Trophoblast cell (in vitro differentiated cells and primary cell): Measurements from ENCODE around the gene SVIP.

Experiments used
- DNase-seq, 2 donors: peaks; one replicate each; pipeline ENCODE4 v3.0.0-alpha.2; 2016
- H2AFZ ChIP-seq: 2 replicates; pipeline ENCODE4 v1.6.1; 2013; ENCODE audit warnings: low read length, moderate library complexity, mild to moderate bottlenecking; ENCODE audit not compliant: insufficient read depth, poor library complexity
- H2AK5ac ChIP-seq: 2 replicates; pipeline ENCODE4 v1.6.1; 2013; ENCODE audit warnings: mild to moderate bottlenecking, low read length
- H2BK120ac ChIP-seq: 2 replicates; pipeline ENCODE4 v1.6.1; 2013; ENCODE audit warnings: low read length, mild to moderate bottlenecking, moderate library complexity; ENCODE audit not compliant: insufficient read depth, poor library complexity
- H2BK12ac ChIP-seq: 2 replicates; pipeline ENCODE4 v1.6.1; 2013; ENCODE audit warnings: mild to moderate bottlenecking, low read length, moderate library complexity
- H2BK5ac ChIP-seq: 2 replicates; pipeline ENCODE4 v1.6.1; 2013; ENCODE audit warnings: low read length, low read depth, moderate library complexity, mild to moderate bottlenecking; ENCODE audit not compliant: poor library complexity
- H3K14ac ChIP-seq: 2 replicates; pipeline ENCODE4 v1.6.1; 2013; ENCODE audit warnings: mild to moderate bottlenecking, low read length
- H3K18ac ChIP-seq: 2 replicates; pipeline ENCODE4 v1.6.1; 2013; ENCODE audit warnings: mild to moderate bottlenecking, low read length
- H3K23ac ChIP-seq: 2 replicates; pipeline ENCODE4 v1.6.1; 2013; ENCODE audit warnings: low read length
- H3K27ac ChIP-seq: 2 replicates; pipeline ENCODE4 v1.5.1; 2013; ENCODE audit warnings: low read depth, mild to moderate bottlenecking, inconsistent platforms, low read length, moderate library complexity
- H3K27me3 ChIP-seq: 2 replicates; pipeline ENCODE4 v1.6.1; 2013; ENCODE audit warnings: inconsistent platforms, mild to moderate bottlenecking, low read length, moderate library complexity; ENCODE audit not compliant: insufficient read depth
- H3K36me3 ChIP-seq, 2 experiments: 1 replicate in 1 of 2; 2 replicates in 1 of 2; pipeline ENCODE4 v1.6.1; 2013; ENCODE audit warnings: low read length in 2 of 2, mild to moderate bottlenecking in 2 of 2, moderate library complexity in 1 of 2; ENCODE audit not compliant: insufficient read depth in 2 of 2, control insufficient read depth in 1 of 2
- H3K4ac ChIP-seq: 2 replicates; pipeline ENCODE4 v1.6.1; 2013; ENCODE audit warnings: low read depth, mild to moderate bottlenecking, low read length, moderate library complexity
- H3K4me1 ChIP-seq, 2 experiments: 1 replicate in 1 of 2; 2 replicates in 1 of 2; pipeline ENCODE4 v1.6.1; 2013; ENCODE audit warnings: low read length in 2 of 2, mild to moderate bottlenecking in 2 of 2, moderate library complexity in 1 of 2; ENCODE audit not compliant: insufficient read depth in 2 of 2, control insufficient read depth in 1 of 2
- H3K4me2 ChIP-seq: 2 replicates; pipeline ENCODE4 v1.6.1; 2013; ENCODE audit warnings: inconsistent platforms, mild to moderate bottlenecking, low read length, moderate library complexity
- H3K4me3 ChIP-seq: 2 replicates; pipeline ENCODE4 v1.5.1; 2013; ENCODE audit warnings: mild to moderate bottlenecking, low read depth, low read length, inconsistent platforms
- H3K79me1 ChIP-seq: one replicate; pipeline ENCODE4 v1.6.1; 2013; ENCODE audit warnings: low read length
- H3K79me2 ChIP-seq: 2 replicates; pipeline ENCODE4 v1.6.1; 2013; ENCODE audit warnings: low read length, mild to moderate bottlenecking; ENCODE audit not compliant: control insufficient read depth, insufficient read depth, poor library complexity
- H3K9ac ChIP-seq: 2 replicates; pipeline ENCODE4 v1.6.1; 2013; ENCODE audit warnings: mild to moderate bottlenecking, low read length
- H3K9me3 ChIP-seq: 2 replicates; pipeline ENCODE4 v1.6.1; 2013; ENCODE audit warnings: low read depth, mild to moderate bottlenecking, control low read depth, inconsistent platforms, low read length; ENCODE audit not compliant: insufficient read depth
- H4K12ac ChIP-seq: 2 replicates; pipeline ENCODE4 v1.6.1; 2013; ENCODE audit warnings: low read depth, mild to moderate bottlenecking, low read length, moderate library complexity
- H4K8ac ChIP-seq: 2 replicates; pipeline ENCODE4 v1.6.1; 2013; ENCODE audit warnings: low read depth, mild to moderate bottlenecking, low read length, moderate library complexity
- H4K91ac ChIP-seq: one replicate; pipeline ENCODE4 v1.6.1; 2013; ENCODE audit warnings: low read depth, mild to moderate bottlenecking, low read length, moderate library complexity
- WGBS: extraction: QIAGEN DNeasy Blood & Tissue Kit; methylation state at CpG from one replicate; pipeline ENCODE4 v1.1.7; 2013; ENCODE audit warnings: missing lambda C conversion rate; ENCODE audit not compliant: insufficient read length, insufficient coverage; ENCODE audit errors: extremely low coverage; 5-methylcytosine and 5-hydroxymethylcytosine counted together

The SVIP gene

DNA sequence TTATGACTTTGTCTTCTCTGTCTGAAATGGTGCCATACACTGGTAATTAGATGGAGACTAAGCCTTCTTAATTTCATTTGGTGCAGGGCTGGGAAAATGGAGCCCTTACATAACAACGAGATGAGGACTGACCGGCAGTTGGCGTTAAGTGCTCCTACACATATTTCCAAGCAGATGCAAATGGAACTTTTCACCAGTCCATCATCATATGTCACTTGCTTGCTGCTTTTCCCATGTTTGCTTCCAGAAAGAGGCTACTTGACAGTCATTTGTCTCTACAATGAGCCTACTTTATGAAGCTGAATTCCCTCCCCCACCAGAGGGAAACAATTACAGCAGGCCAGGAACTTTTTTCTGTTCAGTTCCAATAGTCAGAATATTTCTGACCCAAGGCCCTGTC, 32.6 kb downstream of the SVIP start:
- H2AFZ ChIP-seq, result no peak overlapping the region
- no peak overlapping the region for H2BK120ac ChIP-seq
- no peaks in the 10 kb centered on the region for H3K27me3 ChIP-seq
- H2AK5ac ChIP-seq, result no peak overlapping the region
- WGBS, result no CpG with 5 or more reads among the region's 3 CpGs
- no peak overlapping the region for H4K91ac ChIP-seq
- H3K79me2 ChIP-seq, result no peaks in the 10 kb centered on the region
- no peak overlapping the region for H3K9ac ChIP-seq
- no peak overlapping the region for H3K23ac ChIP-seq
- H3K9me3 ChIP-seq, result no peaks in the 10 kb centered on the region
- no peak overlapping the region for H3K4me3 ChIP-seq
- no peak for DNase-seq
- no peak overlapping the region for H3K4me2 ChIP-seq
- H3K4me1 ChIP-seq, result no peaks in the 10 kb centered on the region
- H2BK5ac ChIP-seq, result no peak overlapping the region
- H3K79me1 ChIP-seq, result no peaks in the 10 kb centered on the region
- no peak overlapping the region for H4K8ac ChIP-seq
- H3K4ac ChIP-seq, result no peak overlapping the region
- no peak overlapping the region for H2BK12ac ChIP-seq
- no peak overlapping the region for H3K27ac ChIP-seq
- H3K36me3 ChIP-seq, result no peaks in the 10 kb centered on the region
- no peak overlapping the region for H4K12ac ChIP-seq
- H3K14ac ChIP-seq, result no peak overlapping the region
- no peak overlapping the region for H3K18ac ChIP-seq

DNA sequence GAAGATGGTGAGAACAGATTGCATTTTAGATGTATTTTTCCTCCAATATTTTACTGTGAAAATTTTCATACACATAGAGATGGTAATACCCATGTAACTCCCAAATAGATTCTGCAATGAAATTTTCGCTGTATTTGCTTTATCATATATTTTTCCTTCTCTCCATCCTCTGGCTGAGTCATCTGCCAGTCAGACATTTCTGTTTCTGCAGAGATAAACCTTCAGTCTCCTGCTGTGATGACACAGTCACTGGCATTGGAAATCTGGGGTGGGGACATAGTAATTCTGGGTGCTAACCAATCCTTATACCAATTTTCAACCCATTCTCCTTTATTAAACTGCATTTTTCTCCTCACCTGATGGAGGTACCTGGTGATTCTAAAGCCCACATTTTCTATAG, 33.7 kb downstream of the SVIP start:
- Histone ChIP-seq H2BK120ac (no peak overlapping the region), H2AK5ac (no peak overlapping the region), H3K9ac (no peak overlapping the region), H3K79me1 (no peaks in the 10 kb centered on the region), H4K8ac (no peak overlapping the region), H3K27ac (no peak overlapping the region), H3K36me3 (no peaks in the 10 kb centered on the region), H3K18ac (no peak overlapping the region), H3K79me2 (no peaks in the 10 kb centered on the region), H3K27me3 (no peaks in the 10 kb centered on the region), H3K4ac (no peak overlapping the region), H2BK12ac (no peak overlapping the region), H4K12ac (no peak overlapping the region), H3K4me1 (no peaks in the 10 kb centered on the region), H3K4me3 (no peak overlapping the region), H3K23ac (no peak overlapping the region), H3K14ac (no peak overlapping the region), H3K9me3 (no peaks in the 10 kb centered on the region), H2AFZ (no peak overlapping the region), H3K4me2 (no peak overlapping the region), H2BK5ac (no peak overlapping the region), H4K91ac (no peak overlapping the region)
- no CpG with 5 or more reads among the region's 1 CpG for WGBS
- no peak for DNase-seq

DNA sequence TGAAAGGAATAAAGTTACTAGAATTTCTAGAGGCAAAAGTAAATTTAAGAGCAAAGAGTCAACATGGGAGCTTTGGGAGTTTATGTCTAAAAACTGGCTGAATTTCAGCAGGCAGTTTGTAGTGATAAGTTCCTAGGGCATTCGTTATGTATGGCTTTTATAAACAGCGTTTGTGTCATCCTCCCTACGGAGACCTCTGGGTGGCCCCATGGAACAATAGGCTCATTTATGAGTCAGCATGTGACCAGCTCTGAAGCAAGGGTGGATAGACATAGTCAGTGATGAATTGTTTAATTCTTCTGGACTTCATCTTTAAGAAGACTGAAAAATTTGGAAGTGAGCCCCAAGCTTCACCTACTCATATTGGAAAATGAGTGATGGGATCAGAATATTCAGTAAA, 37.1 kb downstream of the SVIP start:
- Histone ChIP-seq H2BK120ac (no peak overlapping the region), H3K27me3 (no peaks in the 10 kb centered on the region), H4K91ac (no peak overlapping the region), H3K9ac (no peak overlapping the region), H3K79me2 (no peaks in the 10 kb centered on the region), H2BK12ac (no peak overlapping the region), H2AK5ac (no peak overlapping the region), H4K8ac (no peak overlapping the region), H4K12ac (no peak overlapping the region), H3K14ac (no peak overlapping the region), H3K79me1 (no peaks in the 10 kb centered on the region), H3K4me2 (no peak overlapping the region), H2AFZ (no peak overlapping the region), H3K4ac (no peak overlapping the region), H3K23ac (no peak overlapping the region), H3K18ac (no peak overlapping the region), H3K36me3 (no peaks in the 10 kb centered on the region), H3K27ac (no peak overlapping the region), H3K4me3 (no peak overlapping the region), H2BK5ac (no peak overlapping the region), H3K9me3 (no peaks in the 10 kb centered on the region), H3K4me1 (no peaks in the 10 kb centered on the region)
- DNase-seq, result no peak
- WGBS, result no CpG with 5 or more reads among the region's 3 CpGs

GRCh38 chr11:22787551-22788162, 41.9 kb downstream of the SVIP start:
- no peak overlapping the region for H3K4me3 ChIP-seq
- no CpG with 5 or more reads among the region's 9 CpGs for WGBS
- H3K9me3 ChIP-seq, result no peaks in the 10 kb centered on the region
- H3K9ac ChIP-seq, result no peak overlapping the region
- H4K8ac ChIP-seq, result no peak overlapping the region
- no peaks in the 10 kb centered on the region for H3K79me1 ChIP-seq
- no peak overlapping the region for H3K4ac ChIP-seq
- DNase-seq, result peak; percentile 4 to 62
- no peak overlapping the region for H2BK5ac ChIP-seq
- H3K27me3 ChIP-seq, result no peaks in the 10 kb centered on the region
- H2BK12ac ChIP-seq, result no peak overlapping the region
- H3K27ac ChIP-seq, result no peak overlapping the region
- no peaks in the 10 kb centered on the region for H3K4me1 ChIP-seq
- H2AK5ac ChIP-seq, result no peak overlapping the region
- H2AFZ ChIP-seq, result no peak overlapping the region
- H3K4me2 ChIP-seq, result no peak overlapping the region
- H3K14ac ChIP-seq, result no peak overlapping the region
- H4K12ac ChIP-seq, result no peak overlapping the region
- no peaks in the 10 kb centered on the region for H3K36me3 ChIP-seq
- H2BK120ac ChIP-seq, result no peak overlapping the region
- H3K23ac ChIP-seq, result no peak overlapping the region
- H3K79me2 ChIP-seq, result no peaks in the 10 kb centered on the region
- H3K18ac ChIP-seq, result no peak overlapping the region
- H4K91ac ChIP-seq, result no peak overlapping the region
